Measurements from ENCODE around the gene HIRIP3.
"Not testable (repeated sequence)": the region's sequence is repeated elsewhere in the genome, so short reads cannot be mapped to it uniquely, and the experiment has no call there.

HIRIP3 gene

DNA sequence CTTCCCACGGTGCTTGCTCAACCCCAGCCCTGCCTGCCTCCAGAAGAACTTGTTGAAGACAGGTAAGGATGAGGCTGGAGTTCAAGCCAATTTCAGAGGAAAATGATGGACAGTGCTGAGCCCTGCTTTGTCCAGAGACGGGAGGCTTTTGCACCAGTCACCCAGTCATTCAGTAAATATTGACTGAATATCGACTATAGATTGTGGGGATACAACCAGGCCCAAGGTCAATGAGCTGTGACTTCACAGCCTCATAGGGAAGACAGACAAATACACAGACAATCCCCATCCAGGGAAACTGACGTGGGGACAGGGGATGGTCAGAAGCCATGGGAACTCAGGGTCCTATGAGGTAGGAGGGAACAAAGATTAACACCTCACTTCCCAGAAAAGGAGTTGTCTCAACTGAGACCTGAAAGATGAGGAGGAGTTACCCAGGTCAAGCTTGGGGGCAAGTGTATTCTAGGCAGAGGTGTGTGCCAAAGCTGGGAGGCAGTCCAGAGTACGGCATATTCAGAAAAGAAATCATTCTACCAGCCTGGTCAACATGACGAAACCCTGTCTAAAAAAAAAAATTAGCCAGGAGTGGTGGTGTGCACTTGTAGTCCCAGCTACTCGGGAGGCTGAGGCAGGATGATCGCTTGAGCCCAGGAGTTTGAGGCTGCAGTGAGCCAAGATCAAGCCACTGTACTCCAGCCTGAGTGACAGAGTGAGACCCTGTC, 21.3 kb upstream of the HIRIP3 start:
- DNase-seq = no peak

- DNase-seq = not testable (repeated sequence)
Observed at GRCh38 chr16:30015450-30015849, 20.0 kb upstream of the HIRIP3 start.

GRCh38 chr16:30012598-30012997, 17.2 kb upstream of the HIRIP3 start:
- not testable (repeated sequence) for DNase-seq

GRCh38 chr16:30011714-30012504, 16.5 kb upstream of the HIRIP3 start:
- no peak for DNase-seq

DNA sequence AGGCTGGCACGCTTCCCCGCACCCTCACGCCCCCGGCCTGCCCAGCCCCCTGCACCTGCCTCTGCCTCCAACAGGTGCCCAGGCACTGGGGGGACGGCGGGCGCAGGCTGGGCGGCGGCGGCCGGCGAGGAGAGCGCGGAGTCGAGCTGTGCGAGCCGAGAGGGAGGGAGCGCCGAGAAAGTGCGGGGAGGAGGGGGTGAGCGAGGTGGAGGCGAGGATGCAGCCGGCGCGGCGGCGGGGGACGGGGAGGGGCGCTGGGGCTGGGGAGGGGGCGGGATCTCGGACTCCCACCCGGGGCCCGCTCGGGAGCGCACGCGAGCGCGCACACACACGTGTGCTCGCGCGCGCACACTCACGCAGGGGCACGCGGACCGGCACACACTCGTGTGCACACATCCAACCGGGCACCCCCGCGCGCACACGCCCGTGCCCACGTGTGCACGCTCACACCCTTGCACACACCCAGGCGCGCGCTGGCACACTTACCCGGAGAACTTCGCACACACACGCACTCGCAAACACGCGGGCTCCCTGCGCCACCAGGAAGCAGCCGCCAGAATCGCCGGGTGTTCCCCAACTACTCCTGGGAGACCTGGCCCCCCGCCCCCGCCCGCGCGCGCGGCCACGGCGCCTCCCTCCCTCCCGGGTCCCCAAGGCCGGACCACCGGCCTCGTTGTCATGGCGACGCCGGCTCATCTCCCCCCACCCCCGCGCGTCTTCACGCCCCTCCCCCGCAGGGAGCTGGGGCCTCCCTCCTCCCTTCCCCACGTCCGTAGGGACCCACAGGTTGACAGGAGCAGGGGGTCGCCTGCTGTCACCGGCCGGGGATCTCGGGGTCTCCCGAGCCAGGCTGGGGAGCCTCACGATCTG, 15.7 kb upstream of the HIRIP3 start, which contains the start of gene DOC2A:
TSS of gene DOC2A (minus strand) at position 184 of the 870 bp plus-strand sequence. CDS start 805 bp downstream, outside the sequence.
- no peak for DNase-seq

DNA sequence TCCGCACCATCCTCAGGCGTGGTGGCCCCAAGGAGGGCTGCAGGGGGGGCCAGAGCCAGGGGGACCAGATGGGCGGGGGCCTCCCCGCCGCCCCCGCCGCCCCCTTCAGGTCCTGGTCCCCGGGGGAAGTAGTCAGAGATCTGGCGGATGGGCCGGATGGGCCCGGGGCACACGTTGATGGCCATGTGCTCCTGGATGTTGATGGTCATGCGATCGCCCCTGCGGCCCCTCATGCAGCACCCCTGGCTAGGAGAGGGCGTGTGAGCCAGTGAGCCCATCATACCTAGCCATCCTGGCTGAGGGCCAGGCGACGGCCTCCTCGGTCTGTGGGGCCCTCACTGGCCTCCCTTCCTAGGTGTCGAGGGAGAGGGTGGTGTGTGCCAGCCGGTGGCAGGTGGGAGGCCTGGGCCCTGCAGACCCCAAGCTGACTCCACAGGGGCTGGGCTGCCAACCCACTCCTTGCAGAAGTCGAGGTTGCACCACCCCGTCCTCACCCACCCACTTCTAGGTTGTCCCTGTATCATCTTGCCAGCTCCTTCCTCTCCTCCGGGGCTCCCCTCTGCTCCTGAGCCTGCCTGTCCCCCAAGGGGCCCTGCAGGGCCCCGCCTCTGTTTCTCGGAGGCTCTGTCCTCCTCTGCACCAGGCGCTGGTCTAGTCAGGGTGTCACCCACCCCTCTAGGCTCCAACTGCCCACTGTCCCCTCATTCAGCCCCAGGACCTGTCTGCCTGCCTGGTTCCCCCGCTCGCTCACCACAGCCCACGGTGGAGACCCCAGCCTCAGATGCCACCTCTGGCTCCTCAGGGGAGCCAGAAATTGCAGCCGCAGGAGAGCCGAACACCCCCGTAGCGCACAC, 14.8 kb upstream of the HIRIP3 start:
- no peak for DNase-seq

- DNase-seq = no peak
Observed at GRCh38 chr16:30009085-30009862, 13.9 kb upstream of the HIRIP3 start.

DNA sequence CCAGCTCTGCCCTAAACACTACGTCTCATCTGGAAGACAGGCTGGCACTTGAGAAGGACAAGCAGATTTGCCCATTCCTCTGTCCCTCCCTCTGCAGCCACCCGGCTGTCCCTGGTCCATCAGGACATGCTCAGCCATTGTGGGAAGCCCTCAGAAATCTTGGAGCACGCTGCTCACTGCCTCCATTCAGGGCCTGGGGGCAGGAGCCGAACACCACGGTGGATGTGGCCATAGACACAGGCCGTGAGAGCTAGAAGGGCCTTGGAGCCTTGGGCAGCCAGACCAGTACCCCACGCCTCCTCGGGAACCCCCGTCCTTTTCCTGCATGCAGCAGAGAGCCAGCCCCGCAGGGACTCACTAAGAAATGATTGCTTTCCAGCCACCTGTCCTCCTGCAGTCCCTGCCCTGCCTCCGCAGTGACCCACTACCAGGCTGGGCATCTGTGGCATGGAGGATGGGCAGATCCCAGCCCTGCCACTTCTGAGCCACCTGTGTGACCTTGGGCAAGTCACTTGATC, 12.0 kb upstream of the HIRIP3 start:
- DNase-seq = no peak

DNA sequence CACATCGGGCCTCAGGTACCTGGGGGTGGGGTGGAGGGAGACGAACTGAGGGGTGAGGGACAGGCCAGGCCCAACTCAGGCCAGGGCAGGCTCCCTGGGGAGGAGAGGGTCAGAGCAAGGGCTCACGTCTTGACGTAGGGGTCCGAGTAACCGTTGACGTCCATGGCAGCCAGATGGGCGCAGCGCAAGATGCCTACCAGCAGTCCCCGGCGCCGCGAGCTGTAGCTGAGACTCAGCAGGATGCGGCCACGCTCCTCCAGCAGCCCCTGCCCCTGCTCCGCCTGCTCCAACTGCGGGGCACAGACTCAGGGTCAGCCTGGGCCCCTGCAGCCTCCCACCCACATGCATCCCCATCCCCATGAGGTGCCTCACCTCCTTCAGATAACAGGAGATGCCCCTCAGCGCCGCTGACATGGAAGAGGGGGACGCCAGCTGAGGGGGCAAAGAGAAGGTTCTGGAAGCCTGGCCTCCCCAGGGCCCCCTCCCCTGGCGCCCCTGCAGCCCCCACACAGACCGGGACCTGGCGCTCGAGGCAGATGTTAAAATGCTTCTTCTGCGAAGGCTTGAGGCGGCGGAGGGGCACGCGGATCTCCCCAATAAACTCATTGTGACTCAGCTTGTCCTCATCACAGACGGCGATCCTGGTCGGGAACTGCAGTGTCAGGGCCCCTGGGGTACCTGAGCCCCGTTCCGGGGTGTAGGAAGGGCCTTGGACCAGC, 11.4 kb upstream of the HIRIP3 start:
- DNase-seq = no peak

DNA sequence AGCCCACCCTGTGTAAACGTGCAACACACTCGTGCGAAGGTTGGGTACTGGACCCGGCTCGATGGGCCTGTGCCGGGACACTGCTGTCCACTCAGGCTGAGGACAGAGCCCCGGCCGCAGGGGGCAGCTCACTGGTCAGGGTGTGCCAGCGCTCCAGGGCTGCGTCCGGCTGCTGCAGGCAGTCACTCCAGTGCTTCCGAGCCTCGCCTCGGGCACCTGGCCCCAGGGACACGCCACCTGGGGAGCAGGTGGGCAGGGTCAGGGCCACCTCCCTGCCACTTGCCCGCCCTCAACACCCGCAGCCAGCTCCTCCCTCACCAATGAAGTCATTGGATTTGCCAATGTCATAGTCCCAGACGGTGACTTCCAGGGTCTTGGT, 10.7 kb upstream of the HIRIP3 start:
- DNase-seq = no peak

- DNase-seq = peak; percentile 6
Observed at GRCh38 chr16:30005341-30006094, 10.1 kb upstream of the HIRIP3 start.

DNA sequence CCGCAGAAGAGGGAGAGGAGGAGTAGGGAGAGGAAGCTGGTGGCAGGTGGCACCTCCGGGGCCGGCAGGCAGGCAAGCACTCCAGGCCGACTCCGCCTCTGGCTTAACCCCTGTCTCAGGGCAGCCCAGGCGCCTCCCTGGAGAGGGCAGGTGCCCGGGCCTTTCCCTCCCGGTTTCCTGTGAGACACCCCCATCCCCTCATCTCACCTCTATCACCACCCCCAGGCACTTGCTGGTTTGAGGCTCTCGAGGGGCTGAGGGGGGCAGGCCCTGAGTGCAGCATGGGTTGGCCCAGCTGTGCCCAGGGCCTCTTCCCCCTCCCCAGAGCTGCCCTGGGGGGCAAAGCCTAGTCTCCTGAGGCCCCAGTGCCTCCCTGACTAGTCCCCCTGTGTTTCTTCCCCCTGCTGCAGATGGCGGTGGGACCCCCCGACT, 9.4 kb upstream of the HIRIP3 start:
- DNase-seq = no peak

- DNase-seq = no peak
Observed at GRCh38 chr16:30004424-30004776, 9.0 kb upstream of the HIRIP3 start.

GRCh38 chr16:30003670-30004423, 8.4 kb upstream of the HIRIP3 start:
- no peak for DNase-seq

GRCh38 chr16:30002614-30003346, 7.4 kb upstream of the HIRIP3 start:
- DNase-seq = no peak

GRCh38 chr16:30000735-30001631, 5.6 kb upstream of the HIRIP3 start:
- DNase-seq = no peak

DNA sequence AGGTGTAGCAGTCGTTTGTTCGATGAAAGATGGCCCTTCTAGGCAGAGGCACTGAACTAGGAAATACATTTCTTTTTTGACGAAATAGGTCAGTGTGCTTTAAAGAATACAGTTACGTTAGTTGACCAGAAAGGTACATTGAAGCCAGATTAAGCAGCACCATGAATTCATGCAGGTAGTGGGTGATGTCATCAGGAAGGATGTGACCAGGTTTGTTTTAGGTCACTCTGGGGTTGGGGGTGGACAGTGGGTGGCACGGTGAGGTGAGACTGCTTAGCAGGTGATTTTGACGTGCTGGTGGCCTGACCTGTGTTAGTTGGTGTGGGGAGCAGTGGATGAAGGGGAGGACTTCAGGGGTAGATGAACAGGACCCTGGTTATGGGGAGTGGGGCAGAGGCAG, 4.2 kb upstream of the HIRIP3 start:
- DNase-seq = no peak

Data from NCI-H1694 (cell line).